ENCODE results near the gene LAMTOR4.

The LAMTOR4 gene

DNA sequence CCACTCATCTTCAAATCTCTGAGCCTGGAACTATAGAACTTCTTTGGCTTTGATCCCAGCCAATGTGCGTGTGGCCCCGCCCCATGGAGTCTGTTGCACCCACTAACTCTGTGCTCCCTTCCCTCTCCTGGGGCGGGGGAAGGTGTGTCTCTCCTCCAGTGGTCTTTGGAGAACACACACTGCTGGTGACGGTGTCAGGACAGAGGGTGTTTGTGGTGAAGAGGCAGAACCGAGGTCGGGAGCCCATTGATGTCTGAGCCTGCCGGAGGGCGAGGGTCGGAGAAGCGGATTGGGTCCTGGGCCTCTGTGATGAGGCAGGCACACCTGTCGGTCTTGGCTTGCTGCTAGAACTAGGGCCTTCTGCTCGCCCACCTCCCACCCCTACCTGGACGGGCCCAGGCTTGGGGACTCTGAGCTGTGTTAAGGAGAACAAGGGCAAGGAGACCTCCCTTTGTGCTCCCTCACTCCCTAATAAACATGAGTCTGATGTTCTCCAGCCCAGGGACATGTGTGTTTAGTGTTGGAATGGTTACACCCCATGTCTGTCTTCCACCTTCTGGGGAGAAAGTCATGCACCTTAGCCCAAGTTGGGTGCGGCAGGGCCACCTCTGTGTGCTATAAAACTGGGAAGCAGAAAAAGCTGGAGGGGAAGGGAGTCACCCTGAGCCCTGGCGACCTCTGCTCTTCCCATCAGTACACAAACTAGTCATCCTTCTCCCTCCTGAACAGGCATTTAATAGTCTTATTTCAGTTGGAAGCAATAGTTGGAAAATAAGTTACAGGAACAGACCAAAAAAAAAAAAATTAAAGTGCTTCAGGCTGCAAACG lies 5.2 kb downstream of the LAMTOR4 start:
- DNase-seq (ENCODE audit: low read depth, low spot score): no peak

DNA sequence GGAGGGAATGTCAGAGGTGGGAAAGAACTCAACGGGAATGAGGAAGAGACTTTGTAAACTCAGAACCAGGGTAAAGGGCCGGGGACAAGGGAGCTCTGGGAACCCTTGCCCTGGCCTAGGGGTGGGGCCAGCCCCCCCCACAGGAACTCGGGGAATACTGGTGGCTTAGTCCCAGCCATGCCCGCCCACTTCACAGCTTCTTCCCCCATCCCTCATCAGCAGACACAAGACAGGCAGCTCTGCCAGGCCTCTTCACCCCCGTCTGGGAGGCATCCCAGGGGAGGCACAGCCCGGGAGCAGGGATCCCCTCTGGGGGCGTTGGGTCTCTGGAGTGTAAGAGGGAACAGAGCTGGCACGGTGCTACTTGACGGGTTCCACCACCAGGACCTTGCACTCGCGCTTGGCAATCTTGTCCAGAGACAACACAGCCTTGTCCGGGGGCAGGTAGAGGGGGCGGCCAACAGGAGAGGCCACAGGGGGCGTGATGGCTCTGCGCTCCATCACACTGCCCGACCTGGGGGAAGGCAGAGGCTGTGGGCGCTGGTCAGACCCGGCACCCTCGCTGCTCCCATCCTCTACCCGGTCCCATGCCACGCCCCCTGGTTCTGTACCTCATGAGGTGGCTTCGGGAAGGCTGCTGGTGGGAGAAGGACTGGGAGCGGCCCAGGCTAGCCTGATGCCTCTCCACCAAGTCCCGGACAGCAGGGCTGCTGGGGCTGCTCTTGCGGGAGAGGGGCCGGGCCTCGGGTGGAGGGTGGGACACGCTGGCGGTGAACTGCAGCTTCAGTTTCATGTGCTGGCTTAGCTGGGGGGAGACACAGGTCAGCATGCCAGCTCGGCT lies 6.2 kb downstream of the LAMTOR4 start:
- no peak for DNase-seq (ENCODE audit: low read depth, low spot score)

DNA sequence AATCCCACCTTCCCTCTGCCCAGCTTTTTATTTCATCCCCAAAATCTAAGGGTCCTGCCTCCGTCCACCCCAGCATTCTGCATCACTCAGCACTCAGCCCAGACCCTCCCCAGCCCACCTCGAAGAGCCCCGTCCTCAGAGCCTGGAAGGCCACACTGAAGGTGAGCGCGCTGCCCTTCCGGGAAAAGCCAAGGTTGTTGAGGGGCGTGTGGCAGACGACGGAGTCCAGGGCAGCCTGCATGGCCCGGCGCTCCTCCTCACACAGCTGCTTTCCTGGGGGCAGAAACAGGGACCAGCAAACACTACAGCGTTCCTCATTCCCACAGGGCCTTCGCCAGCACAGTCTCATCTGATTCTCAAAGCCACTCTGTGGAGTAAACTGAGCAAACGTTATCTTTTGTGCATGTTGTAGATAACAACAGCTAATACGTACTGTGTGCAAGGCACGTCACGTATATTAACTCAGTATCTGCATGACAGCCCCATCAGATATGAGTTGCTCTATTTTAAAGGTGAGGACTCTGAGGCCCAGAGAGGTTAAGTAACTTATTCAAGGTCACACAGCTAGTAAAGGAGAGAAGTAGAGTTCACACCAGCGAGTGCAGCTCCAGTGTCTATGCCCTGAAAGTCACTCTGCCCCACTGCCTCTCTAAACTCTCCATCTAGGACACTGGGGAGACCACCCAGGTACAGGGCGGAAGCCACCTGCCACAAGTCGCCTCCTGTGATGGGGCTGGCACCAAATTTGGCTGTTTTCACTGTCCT lies 7.0 kb downstream of the LAMTOR4 start:
- no peak for DNase-seq (ENCODE audit: low read depth, low spot score)

DNA sequence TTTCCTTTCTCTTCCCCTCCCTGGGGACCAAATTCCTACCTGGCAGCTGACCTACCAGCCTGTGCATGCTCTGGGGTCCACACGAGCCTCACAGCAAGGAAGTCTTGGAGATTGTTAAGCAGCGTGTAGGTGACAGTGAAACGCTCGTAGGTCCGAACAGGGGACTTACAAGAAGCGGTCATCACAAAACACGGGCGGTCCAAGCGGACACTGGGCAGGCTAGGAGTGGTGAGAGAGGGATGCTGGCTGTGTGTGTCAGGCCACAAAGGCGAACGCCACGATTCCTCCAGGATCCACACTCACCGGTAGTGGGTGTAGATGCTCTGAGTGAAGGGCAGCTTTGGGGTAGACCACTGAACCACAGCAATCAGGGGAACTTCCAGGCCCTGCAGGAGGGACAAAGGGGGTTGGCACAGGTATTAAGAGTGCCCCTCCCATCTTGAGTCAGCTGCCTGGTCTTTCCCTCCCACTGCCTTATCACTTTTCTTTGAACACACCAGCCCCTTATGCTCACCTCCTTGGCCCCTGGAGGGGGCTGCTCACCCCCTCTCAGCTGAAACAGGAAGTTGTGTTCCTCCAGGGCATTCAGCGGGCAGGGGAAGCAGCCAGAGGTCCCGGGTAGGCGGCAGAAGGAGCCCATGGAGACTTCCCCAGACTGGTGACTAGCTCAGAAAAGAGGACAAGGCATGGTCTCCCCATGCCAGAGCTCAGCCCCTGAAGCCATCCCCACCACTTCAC lies 7.8 kb downstream of the LAMTOR4 start:
- no peak for DNase-seq (ENCODE audit: low read depth, low spot score)

DNA sequence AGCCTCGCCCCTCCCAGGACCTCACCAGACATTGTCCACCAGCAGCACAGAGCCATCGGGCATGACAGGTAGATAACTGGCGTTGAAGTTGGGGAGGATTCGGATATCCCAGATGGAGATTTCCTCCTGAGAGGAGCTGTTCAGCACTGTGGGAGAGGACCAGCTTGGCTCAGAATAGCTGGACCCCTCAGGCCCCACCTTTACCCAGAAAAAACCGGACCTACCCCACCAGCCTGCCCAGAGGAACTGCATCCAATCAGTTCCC lies 8.3 kb downstream of the LAMTOR4 start:
- no peak for DNase-seq (ENCODE audit: low read depth, low spot score)

DNA sequence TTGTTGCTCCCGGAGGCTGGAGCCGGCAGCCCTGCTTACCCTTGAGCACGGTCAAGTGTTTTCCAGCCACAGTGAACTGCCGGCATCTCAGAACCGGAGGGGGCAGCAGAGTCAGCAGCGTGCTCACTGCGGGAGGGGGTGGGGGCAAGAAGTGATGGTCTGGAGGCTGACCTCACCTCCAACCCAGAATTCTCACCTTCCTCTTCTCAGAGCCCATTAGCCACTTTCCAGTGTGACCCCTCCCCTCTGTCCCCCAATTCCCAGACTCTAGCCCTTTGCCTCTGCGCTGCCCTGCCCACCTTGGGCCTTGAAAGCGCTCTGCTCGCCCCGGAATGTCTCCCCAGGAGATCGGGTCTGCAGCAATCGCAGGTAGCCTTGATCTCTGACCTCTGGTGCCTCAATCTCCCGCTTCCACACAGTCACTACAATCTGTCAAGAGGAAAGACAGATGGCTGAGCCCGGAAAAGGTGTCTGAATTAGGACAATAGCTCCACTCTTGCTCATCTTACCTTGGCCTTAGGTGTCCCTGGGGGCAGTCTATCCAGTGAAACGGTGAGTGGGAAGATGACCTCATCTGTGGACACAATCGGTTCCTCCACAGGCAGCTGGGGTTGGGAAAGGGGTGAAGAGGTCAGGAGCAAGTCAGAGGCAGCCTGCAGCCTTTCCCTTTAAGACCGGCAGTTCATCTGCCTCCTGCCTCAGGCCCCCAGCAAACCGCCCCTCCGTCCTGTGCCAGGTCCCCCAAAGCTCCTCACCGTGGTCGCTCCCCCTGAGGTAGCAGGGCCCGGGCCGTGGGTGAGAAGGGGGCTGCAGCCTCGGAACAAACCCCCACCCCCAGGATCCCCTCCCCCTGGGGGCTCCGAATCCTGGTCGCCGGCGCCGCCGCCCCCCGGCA lies 8.9 kb downstream of the LAMTOR4 start:
- DNase-seq (ENCODE audit: low read depth, low spot score): no peak

DNA sequence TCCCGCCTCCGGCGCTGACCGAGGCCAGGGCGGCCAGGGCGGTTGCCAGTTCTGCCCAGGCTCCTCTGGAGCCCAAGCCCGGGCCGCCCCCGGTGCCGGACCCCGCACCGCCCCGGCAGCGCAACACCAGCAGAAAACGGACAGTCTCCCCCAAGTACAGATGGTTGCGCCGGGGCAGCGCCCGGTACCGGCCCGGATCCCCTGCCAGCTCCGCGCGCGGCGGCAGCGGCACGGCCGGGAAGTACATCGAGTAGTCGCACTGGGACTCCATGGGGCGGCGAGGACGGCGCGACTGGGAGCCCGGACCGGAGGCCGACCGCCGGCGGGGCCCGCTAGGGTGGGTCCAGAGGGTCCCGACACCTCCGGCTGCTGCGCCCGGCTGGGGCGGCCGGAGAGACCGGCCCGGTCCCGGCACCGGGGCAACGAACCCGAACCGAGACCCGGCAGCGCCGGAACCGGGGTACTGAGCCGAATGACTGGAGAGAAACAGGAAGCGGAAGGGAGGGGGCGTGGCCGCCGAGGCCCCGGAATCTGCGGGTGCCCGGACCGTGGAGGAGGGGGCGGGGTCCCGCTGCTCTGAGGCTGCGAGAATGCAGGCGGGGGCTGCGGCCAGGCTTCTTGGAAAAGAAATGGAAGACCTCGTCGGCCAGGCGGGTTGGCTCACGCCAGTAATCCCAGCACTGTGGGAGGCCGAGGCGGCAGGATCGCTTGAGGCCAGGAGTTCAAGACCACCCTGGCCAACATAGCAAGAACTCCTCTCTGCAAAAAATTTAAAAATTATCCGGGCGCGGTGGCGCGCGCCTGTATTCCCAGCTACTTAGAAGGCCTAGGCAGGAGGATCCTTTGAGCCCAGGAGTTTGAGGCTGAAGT lies 9.7 kb downstream of the LAMTOR4 start, which contains the start of gene TRAPPC14:
TRAPPC14 (minus strand) TSS at position 495 of the 870 bp plus-strand sequence; CDS start at position 271, 224 bp downstream.
- peak; percentile 78 for DNase-seq (ENCODE audit: low read depth, low spot score)

DNA sequence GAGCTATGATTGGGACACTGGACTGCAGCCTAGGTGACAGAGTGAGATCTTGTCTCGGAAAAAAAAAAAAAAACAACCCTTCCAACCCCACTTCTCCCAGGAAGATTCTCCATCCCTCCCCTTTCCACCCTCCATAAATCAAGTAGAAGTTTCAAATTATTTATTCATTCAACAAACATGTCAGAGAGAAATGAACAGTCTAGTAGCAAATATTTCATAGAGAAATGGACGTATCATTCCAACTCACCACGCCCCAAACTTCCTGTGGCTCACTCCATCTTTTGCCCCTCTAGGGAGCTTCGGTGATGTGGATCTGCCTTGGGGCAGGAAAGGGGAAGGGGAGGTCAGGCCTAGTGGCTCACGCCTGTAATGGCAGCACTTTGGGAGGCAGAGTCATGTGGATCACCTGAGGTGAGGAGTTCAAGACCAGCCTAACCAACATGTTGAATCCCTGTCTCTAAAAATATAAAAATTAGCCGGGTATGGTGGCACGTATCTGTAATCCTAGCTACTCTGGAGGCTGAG lies 10.4 kb downstream of the LAMTOR4 start:
- no peak for DNase-seq (ENCODE audit: low read depth, low spot score)

DNA sequence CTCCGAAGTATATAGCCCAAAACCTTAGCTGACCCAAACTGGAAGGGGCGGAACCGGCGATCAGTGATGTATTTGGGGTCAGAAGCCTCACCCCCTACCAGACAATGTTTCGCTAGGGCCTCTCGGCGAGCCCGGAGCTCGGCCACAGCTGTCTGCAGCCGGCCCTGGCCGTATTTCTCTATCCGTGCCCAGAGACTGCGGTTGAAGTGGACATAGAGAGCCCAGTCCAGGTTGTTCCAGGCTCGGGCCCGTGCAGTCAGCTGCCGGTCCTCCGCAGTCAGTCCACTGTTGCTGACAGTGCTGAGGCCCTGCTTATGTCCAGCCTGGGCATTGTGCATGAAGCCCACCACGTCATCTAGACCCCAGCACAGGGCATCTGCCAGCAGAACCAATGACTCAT lies 11.3 kb downstream of the LAMTOR4 start:
- DNase-seq (ENCODE audit: low read depth, low spot score): no peak

DNA sequence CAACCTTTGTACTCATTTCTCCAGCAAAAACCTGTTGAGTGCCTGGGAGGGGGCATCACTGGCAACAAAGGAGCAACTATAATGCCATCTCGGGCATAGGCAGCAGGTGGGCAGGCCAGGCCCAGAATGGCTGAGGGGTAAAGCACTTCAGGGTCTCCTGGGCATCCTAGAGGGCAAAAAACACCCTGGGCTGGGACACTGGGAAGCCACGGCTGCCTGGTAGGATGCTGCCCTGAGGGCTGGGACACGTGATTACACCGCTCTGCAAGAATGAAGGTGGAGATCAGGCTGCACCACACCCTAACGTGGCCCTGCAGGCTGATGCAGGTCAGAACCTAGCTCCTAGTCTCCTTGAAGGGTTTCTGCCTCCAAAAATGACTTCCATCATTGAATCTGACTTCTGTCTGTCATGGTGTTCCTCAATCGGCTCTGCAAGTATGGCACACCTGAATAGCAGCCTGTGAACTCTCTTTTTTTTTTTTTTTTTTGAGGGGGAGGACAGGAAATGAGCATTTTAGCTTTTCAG lies 14.4 kb downstream of the LAMTOR4 start:
- DNase-seq (ENCODE audit: low read depth, low spot score): no peak

DNA sequence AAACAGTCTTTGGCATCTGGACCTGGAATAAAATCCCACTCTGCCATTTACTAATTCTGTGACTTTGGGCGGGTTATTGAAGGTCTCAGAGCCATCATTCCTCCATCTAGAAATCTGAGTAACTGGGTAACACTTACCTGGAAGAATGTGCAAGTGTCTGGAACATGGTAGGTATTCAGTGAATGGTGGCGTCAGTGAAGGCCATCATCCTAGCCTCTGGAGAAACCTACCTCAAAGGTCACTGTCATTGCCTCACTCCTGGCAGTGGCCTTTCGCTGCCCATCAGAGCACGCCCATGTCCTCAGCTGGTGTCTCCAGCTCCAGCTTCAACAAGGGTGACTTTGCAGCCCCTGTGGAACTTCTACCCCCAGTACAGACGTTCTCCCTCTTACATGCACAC lies 15.2 kb downstream of the LAMTOR4 start:
- DNase-seq (ENCODE audit: low read depth, low spot score): no peak

DNA sequence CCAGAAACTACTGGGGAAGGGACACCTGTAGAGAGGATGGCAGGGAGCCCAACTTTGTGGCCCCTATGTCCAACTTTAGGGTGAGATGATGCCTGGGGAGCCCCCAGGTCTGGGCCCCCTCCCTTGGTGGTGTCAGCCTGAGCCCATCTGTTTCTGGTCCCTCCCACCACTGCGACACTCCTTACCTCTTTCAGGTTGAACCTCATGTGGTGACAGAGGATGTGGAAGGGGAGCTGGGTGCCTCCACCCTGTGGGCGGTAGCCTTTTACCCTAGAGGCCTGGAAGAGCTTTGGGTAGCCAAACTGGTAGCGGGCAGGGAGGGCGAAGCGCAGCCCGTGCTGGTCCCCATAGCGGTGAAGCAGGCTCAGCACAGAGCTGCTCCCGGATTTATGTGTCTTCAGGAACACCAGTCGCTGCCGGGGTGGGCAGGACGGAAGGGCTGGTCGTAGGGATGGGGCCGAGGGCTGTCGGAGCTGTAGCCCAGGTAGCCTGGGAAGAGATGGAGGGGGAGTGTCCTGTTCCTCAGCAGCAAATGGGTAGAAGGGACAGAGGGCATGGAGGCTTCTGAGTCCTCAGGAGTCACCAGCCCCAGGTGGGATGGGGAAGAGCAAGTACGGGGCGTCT lies 17.7 kb downstream of the LAMTOR4 start:
- DNase-seq (ENCODE audit: low read depth, low spot score): no peak

DNA sequence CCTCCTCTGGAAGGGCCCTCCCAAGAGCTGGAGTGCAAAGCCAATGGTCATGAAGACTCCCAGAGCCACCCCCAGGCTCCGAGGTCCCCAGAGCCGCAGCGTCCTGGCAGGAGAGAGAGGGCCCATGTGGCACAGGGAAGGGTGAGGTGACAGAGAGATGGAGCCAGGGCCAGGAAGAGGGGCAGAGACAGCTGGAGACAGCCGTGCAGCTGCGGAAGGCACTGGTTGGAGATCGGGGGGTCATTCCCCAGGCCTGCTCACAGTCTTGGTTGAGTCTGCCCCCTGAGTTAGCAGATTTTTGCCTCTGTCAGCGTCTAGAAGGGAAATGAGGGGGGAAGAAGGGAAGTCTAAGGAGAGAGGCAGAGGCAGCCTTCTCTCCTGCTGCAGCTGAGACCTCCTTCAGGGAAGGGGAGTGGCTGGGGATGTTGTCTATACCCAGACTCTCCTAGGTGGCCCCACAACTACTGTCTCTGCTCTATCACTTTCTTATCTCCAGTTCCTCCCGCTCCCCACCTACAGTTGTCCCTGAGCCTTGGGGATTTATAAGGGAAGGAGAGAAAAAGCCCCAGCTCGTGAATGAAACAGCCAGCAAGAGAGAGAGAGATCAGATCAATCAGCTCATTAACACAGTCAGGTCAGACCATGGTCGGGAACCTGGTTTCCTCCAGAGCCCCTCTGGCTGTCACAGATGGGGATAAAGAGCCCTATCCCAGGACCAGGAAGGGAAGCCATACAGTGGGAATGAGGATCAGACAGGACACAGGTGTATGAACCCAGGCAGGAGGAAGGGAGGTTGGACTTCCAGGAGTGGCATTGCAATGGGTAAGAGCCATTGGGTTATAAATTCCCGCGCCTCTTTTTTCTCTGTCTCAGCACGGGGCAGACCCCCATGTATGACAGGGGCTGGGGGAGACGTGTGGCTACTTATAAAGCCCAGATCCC lies 18.5 kb downstream of the LAMTOR4 start:
- DNase-seq (ENCODE audit: low read depth, low spot score): no peak

DNA sequence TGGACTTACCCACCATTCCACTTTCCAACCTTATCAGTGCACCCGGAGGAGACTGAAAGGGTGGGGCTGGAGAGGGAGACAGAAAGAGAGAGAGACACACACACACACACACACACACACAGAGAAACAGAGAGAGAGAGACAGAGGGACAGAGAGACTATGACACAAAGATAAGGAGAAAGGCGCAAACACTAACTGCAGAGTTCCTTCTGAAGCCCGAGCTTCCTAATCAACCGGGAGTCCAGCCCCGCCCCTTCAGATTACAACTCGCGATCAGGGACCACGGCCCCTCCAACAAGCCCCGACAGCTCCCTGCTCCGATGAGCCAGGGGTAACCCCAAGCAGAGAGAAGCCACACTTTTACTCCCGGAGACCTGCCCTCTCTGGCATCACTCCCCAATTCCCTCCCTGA lies 19.2 kb downstream of the LAMTOR4 start:
- DNase-seq (ENCODE audit: low read depth, low spot score): no peak

DNA sequence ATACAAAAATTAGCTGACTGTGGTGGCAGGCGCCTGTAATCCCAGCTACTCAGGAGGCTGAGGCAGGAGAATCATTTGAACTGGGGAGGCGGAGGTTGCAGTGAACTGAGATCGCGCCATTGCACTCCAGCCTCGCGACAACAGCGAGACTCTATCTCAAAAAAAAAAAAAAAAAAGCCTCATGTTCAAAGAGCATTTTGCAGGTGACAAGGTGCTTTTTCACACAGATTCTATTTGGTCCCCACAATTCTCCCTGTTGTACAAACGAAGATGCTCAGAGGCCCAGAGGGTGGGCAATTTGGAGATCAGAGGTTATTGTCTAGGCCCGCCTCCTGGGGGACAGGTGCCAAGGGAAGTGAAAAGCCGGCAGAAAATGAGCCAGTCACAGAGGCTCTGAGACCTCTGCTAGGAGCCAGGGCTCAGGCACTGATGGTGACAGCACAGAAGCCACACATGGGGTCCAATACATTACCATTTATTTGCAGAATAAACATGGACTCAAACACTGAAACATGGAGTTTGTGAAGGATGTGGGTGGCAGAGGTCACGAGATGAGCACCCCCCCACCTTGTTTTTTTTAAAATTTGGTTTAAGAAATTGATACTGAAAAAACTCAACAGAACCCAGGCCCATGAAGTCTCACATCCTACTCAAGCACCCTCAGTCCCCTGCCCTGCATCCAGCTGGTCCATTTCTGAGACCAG lies 20.6 kb downstream of the LAMTOR4 start:
- no peak for DNase-seq (ENCODE audit: low read depth, low spot score)

DNA sequence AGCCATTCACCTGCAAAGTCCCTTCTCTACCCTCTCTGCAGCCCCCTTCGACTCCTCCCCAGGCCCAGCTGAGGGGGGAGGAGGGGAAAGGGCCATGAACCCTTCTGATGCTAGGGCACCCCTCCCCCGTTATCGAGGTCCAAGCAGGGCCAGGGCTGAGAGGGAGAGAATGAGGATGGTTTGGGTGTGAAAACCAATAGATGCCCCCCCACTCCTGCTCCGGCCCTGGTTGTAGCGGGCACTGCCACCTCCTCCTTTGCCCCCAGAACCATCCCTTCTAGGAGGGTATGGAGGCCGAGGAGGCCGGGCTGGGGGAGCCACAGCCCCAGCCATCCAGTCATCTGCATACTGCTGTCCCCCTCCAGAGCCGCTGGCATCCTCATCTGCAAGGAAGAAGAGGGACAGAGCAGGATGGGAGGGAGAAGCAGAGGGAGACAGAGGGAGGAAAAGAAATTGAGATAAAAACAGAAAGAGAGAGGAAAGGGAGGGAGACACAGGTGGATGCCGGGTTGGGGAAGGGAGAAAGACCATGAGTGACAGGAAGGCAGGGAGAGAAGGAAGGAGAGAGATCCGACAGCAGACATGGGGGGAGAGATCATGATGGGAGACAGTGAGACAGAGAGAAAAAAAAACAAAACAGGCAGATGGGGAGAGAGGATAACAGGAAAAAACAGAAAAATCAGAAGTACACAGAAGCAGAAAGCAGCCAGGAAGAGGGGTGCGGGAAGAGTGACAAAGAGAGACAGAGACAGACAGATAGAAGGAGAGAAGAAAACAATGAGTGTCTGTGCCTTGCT lies 21.6 kb downstream of the LAMTOR4 start:
- no peak for DNase-seq (ENCODE audit: low read depth, low spot score)
